GM12878 (cell line): ENCODE data around the gene B3GALT5. TPM values are rescaled to one million over a fixed set of nuclear protein-coding genes. Genes with fewer than 3 reads are reported as not detected.

Source experiments
- ATAC-seq: fragments of 200-7000 bp; cut with Tn5 transposase; 3 replicates; pipeline ENCODE4 v1.9.1; 2020; ENCODE audit warnings: mild to moderate bottlenecking, moderate library complexity
- BruUV-seq: library from RNA; stranded (reverse); fragments of 400-500 nt; replicated peaks from 2 replicates; lab custom pipeline; 2021; lab: Mats Ljungman, UMichigan
- CTCF ChIA-PET: fragments of 300-600 bp; sonication (Branson Sonifier 250); formaldehyde crosslinking; extraction: SDS; loops from one replicate; lab custom pipeline; 2021; ENCODE audit warnings: inconsistent platforms; lab: Yijun Ruan, JAX
- POLR2A ChIA-PET: fragments of 350-600 bp; formaldehyde crosslinking; extraction: SDS; loops from one replicate; lab custom pipeline; 2021; ENCODE audit warnings: inconsistent platforms; lab: Charles Lee
- RAD21 ChIA-PET: fragments of 300-600 bp; sonication (Branson Sonifier 250); formaldehyde crosslinking; loops from one replicate; lab custom pipeline; 2023; ENCODE audit warnings: antibody characterized with exemption; ENCODE audit not compliant: unreplicated experiment; lab: Charles Lee
- SMC1A ChIA-PET: fragments of 300-600 bp; sonication (Branson Sonifier 250); formaldehyde crosslinking; loops from one replicate; lab custom pipeline; 2023; ENCODE audit not compliant: unreplicated experiment, uncharacterized antibody; lab: Charles Lee
- DNase-seq: peaks from one replicate; pipeline ENCODE4 v3.0.0-alpha.2; 2011; ENCODE audit warnings: low read depth, low spot score
- FAIRE-seq: peaks from 3 replicates; lab custom pipeline; 2011; peaks lifted over from hg19 to GRCh38; lab: Jason Lieb, UNC
- H2AFZ ChIP-seq: 2 replicates; pipeline ENCODE4 v1.6.0; 2011; ENCODE audit warnings: low read depth, low read length, control low read depth; ENCODE audit not compliant: control insufficient read depth
- H3K27ac ChIP-seq: 2 replicates; pipeline ENCODE4 v1.5.1; 2011; ENCODE audit warnings: control low read depth; ENCODE audit not compliant: control insufficient read depth, insufficient read depth
- H3K27me3 ChIP-seq, 2 experiments: replicated peaks in 1 of 2; 2 replicates each; pipeline versions ENCODE4 v1.6.0 to v1.6.1; 2011; ENCODE audit warnings: low read length in 1 of 2; ENCODE audit not compliant: control insufficient read depth in 2 of 2, insufficient read depth in 2 of 2
- H3K36me3 ChIP-seq, 2 experiments: 2 replicates each; pipeline ENCODE4 v1.5.1; 2011; ENCODE audit warnings: low read length in 1 of 2; ENCODE audit not compliant: control insufficient read depth in 2 of 2, insufficient read depth in 2 of 2
- H3K4me1 ChIP-seq: 2 replicates; pipeline ENCODE4 v1.6.1; 2011; ENCODE audit warnings: mild to moderate bottlenecking, low read length, moderate library complexity, mixed read lengths; ENCODE audit not compliant: control insufficient read depth, insufficient read depth
- H3K4me2 ChIP-seq: 2 replicates; pipeline ENCODE4 v1.6.0; 2011; ENCODE audit warnings: control low read depth; ENCODE audit not compliant: control insufficient read depth, insufficient read depth
- H3K4me3 ChIP-seq: fragments of 200-600 bp; sonication (generic); 2 replicates; pipeline ENCODE4 v1.5.1; 2016
- H3K79me2 ChIP-seq: 2 replicates; pipeline ENCODE4 v1.6.0; 2011; ENCODE audit warnings: low read length; ENCODE audit not compliant: control insufficient read depth, insufficient read depth
- H3K9ac ChIP-seq: 2 replicates; pipeline ENCODE4 v1.8.0; 2011; ENCODE audit warnings: low read length, control low read depth, mixed read lengths; ENCODE audit not compliant: control insufficient read depth, insufficient read depth
- H3K9me3 ChIP-seq: replicated peaks from 3 replicates; pipeline ENCODE4 v1.5.1; 2011; ENCODE audit warnings: mild to moderate bottlenecking, low read length; ENCODE audit not compliant: control insufficient read depth, insufficient read depth
- H4K20me1 ChIP-seq: 2 replicates; pipeline ENCODE4 v1.6.0; 2011; ENCODE audit not compliant: control insufficient read depth, insufficient read depth
- CBX5 ChIP-seq: sonication (generic); IDR thresholded peaks from 2 replicates; pipeline ENCODE4 v1.6.1; 2016; ENCODE audit warnings: low read depth, moderate library complexity, mild to moderate bottlenecking, inconsistent platforms
- CHD2 ChIP-seq: IDR thresholded peaks from 2 replicates; pipeline ENCODE4 v1.6.1; 2011; ENCODE audit warnings: low read depth, low read length, improper control_type of control experiment, borderline replicate concordance
- GABPA ChIP-seq: IDR thresholded peaks from 2 replicates; pipeline ENCODE4 v1.6.1; 2014; ENCODE audit warnings: antibody characterized with exemption, low read depth, mild to moderate bottlenecking, inconsistent platforms
- GATAD2B ChIP-seq: fragments of 450-650 bp; conservative IDR thresholded peaks from 2 replicates; pipeline ENCODE4 v1.6.1; 2017; ENCODE audit warnings: low read depth, mild to moderate bottlenecking, moderate library complexity
- HSF1 ChIP-seq: fragments of 150-350 bp; IDR thresholded peaks from 2 replicates; pipeline ENCODE4 v1.6.1; 2014; ENCODE audit warnings: mild to moderate bottlenecking, low read depth, low read length
- MYB ChIP-seq: fragments of 150-350 bp; IDR thresholded peaks from 2 replicates; pipeline ENCODE4 v1.6.1; 2014; ENCODE audit warnings: mild to moderate bottlenecking, low read depth, low read length, borderline replicate concordance
- NFYA ChIP-seq: IDR thresholded peaks from 2 replicates; pipeline ENCODE4 v1.6.1; 2011; ENCODE audit warnings: low read depth, mild to moderate bottlenecking, low read length, improper control_type of control experiment, borderline replicate concordance
- NRF1 ChIP-seq: conservative IDR thresholded peaks from 2 replicates; pipeline ENCODE4 v1.6.1; 2011; ENCODE audit warnings: mild to moderate bottlenecking, low read depth, low read length, improper control_type of control experiment
- PAX5 ChIP-seq: IDR thresholded peaks from 2 replicates; pipeline ENCODE4 v1.6.1; 2011; ENCODE audit warnings: low read depth, low read length, borderline replicate concordance
- PML ChIP-seq: IDR thresholded peaks from 2 replicates; pipeline ENCODE4 v1.6.1; 2012; ENCODE audit warnings: low read length, inconsistent platforms
- SMARCA5 ChIP-seq: fragments of 450-650 bp; IDR thresholded peaks from 2 replicates; pipeline ENCODE4 v1.6.1; 2017; ENCODE audit warnings: mild to moderate bottlenecking
- SMC3 ChIP-seq: IDR thresholded peaks from 2 replicates; pipeline ENCODE4 v1.6.1; 2011; ENCODE audit warnings: low read length, improper control_type of control experiment, borderline replicate concordance
- SP1 ChIP-seq: IDR thresholded peaks from one replicate; pipeline ENCODE4 v1.6.1; 2011; ENCODE audit warnings: low read depth, low read length
- SUZ12 ChIP-seq: fragments of 200-600 bp; sonication (generic); IDR thresholded peaks from one replicate; pipeline ENCODE4 v1.6.1; 2018; ENCODE audit warnings: antibody characterized with exemption, mild to moderate bottlenecking; ENCODE audit not compliant: unreplicated experiment
- TAF1 ChIP-seq: IDR thresholded peaks from 2 replicates; pipeline ENCODE4 v1.6.1; 2011; ENCODE audit warnings: mild to moderate bottlenecking, low read depth, low read length, borderline replicate concordance
- TCF3 ChIP-seq: IDR thresholded peaks from 2 replicates; pipeline ENCODE4 v1.6.1; 2012; ENCODE audit warnings: low read depth, mild to moderate bottlenecking, low read length, borderline replicate concordance; ENCODE audit not compliant: insufficient read depth
- USF1 ChIP-seq: IDR thresholded peaks from 2 replicates; pipeline ENCODE4 v1.6.1; 2011; ENCODE audit warnings: borderline replicate concordance, low read depth, mild to moderate bottlenecking, moderate library complexity, mixed read lengths, low read length; ENCODE audit not compliant: insufficient read depth; ENCODE audit errors: extremely low read length
- ZBTB4 ChIP-seq: fragments of 450-650 bp; formaldehyde crosslinking; IDR thresholded peaks from 2 replicates; pipeline ENCODE4 v1.4.0; 2022; ENCODE audit warnings: mild to moderate bottlenecking, moderate library complexity
- WGBS: methylation state at CpG from one replicate; pipeline ENCODE4 v1.1.6; 2016; ENCODE audit warnings: low lambda C conversion rate; ENCODE audit not compliant: insufficient replicate concordance, insufficient coverage; ENCODE audit errors: missing lambda C conversion rate; 5-methylcytosine and 5-hydroxymethylcytosine counted together
- in situ Hi-C: fragments of 300-500 bp; cut with MboI; formaldehyde crosslinking; loops from 9 replicates; pipeline ENCODE4 v1.14.3; 2018; ENCODE audit warnings: mixed read lengths
- intact Hi-C: fragments of 100-400 bp; cut with micrococcal nuclease; formaldehyde crosslinking; loops from one replicate; pipeline ENCODE4 v1.14.2; 2022; ENCODE audit not compliant: unreplicated experiment
- polyA plus RNA-seq, 11 experiments: library from polyadenylated mRNA; depleted of rRNA in 4 of 11; unstranded in 6 of 11; stranded (reverse) in 5 of 11; fragments of >200 nt; fragmentation: Nextera tagmentation in 4 of 11; fragmentation: Illumina TruSeq in 1 of 11; extraction: Ambion mirVana in 4 of 11; extraction: Trizol in 1 of 11; gene quantifications; 1 replicate in 1 of 11; 2 replicates in 10 of 11; pipeline versions ENCODE4 v1.2.1 to v1.2.3, GENCODE V29; 2011 to 2016; ENCODE audit warnings: inconsistent platforms in 2 of 11, missing spikeins in 2 of 11, low read depth in 1 of 11
- total RNA-seq, 4 experiments: library from RNA; depleted of rRNA in 3 of 4; stranded (reverse); fragments of >200 nt in 3 of 4; fragmentation: Illumina TruSeq in 1 of 4; extraction: Trizol in 1 of 4; gene quantifications; 2 replicates each; pipeline versions ENCODE4 v1.2.1 to v1.2.3, GENCODE V29; 2013 to 2021

Gene B3GALT5
- total and polyA plus RNA-seq, 10 of the 15 experiments (the other 5 are each of a cell fraction or from before 2014, with no cell fraction given), result 0.03 to 0.04 TPM; not detected in 8

- H3K4me2 ChIP-seq, result no peak overlapping the region
- no peak overlapping the region for H3K27ac ChIP-seq
- no peak overlapping the region for H3K9ac ChIP-seq
- ATAC-seq (no peak), DNase-seq (no peak), FAIRE-seq (no peak)
- no peaks in the 10 kb centered on the region for H3K79me2 ChIP-seq
- SMC1A ChIA-PET, result no interaction called here
- H3K27me3 ChIP-seq, result no peaks in the 10 kb centered on the region
- in situ Hi-C loops (no loop called here), intact Hi-C loops (no loop called here)
- RAD21 ChIA-PET, result no interaction called here
- CTCF ChIA-PET, result no interaction called here
- no peak overlapping the region for H3K4me3 ChIP-seq
- no TSS peak for BruUV-seq
- POLR2A ChIA-PET, result no interaction called here
- H3K9me3 ChIP-seq, result no peaks in the 10 kb centered on the region; the same call in 2 of the 3 replicates
- no peaks in the 10 kb centered on the region for H3K4me1 ChIP-seq
- WGBS, result 73% methylated on average over 7 of the region's 7 CpGs
- no peaks in the 10 kb centered on the region for H3K36me3 ChIP-seq
- H4K20me1 ChIP-seq, result no peaks in the 10 kb centered on the region
- no peak overlapping the region for H2AFZ ChIP-seq
- TF ChIP-seq CHD2 (no peak), ZBTB4 (CRISPR knock-in tag) (no peak), GABPA (no peak), NRF1 (no peak), HSF1 (no peak), PML (no peak), GATAD2B (no peak), CBX5 (no peak), SUZ12 (no peak), TAF1 (no peak), MYB (no peak), TCF3 (no peak), NFYA (no peak), USF1 (no peak), SMARCA5 (no peak), SP1 (no peak), PAX5 (no peak), SMC3 (no peak)
These were observed 46.5 kb downstream of the B3GALT5 start for GRCh38 chr21:39659070-39659815.
